Activated CD4-positive, alpha-beta T cell treated with anti-CD3 and anti-CD28 coated beads, Interleukin-2, amount 10 ng/mL, durations not matched to agents 7 days and 5 days (primary cell): Measurements from ENCODE around the gene RAP2A. TPM values are rescaled to one million over a fixed set of nuclear protein-coding genes. Genes with fewer than 3 reads are reported as not detected.

Experiments used
- CTCF ChIA-PET: fragments of 350-600 bp; sonication (Branson Sonifier 250); formaldehyde crosslinking; loops from one replicate; lab custom pipeline; 2021; ENCODE audit warnings: antibody characterized with exemption; lab: Charles Lee
- POLR2A ChIA-PET: fragments of 350-600 bp; sonication (Branson Sonifier 250); formaldehyde crosslinking; loops from one replicate; lab custom pipeline; 2021; ENCODE audit warnings: antibody characterized with exemption; lab: Charles Lee
- DNase-seq: peaks from one replicate; pipeline ENCODE4 v3.0.0-alpha.2; 2020
- H3K27ac Mint-ChIP-seq: one replicate; pipeline ENCODE4 v1.8.0; 2021; ENCODE audit warnings: mild to moderate bottlenecking, moderate library complexity, mixed read lengths
- H3K27me3 Mint-ChIP-seq: one replicate; pipeline ENCODE4 v1.8.0; 2021; ENCODE audit warnings: mixed read lengths
- H3K36me3 Mint-ChIP-seq: one replicate; pipeline ENCODE4 v1.8.0; 2021; ENCODE audit warnings: low read depth, mixed read lengths
- H3K4me1 Mint-ChIP-seq: one replicate; pipeline ENCODE4 v1.8.0; 2021; ENCODE audit warnings: mixed read lengths
- H3K4me3 Mint-ChIP-seq: one replicate; pipeline ENCODE4 v1.8.0; 2021; ENCODE audit warnings: mild to moderate bottlenecking, moderate library complexity, mixed read lengths
- H3K9me3 Mint-ChIP-seq: one replicate; pipeline ENCODE4 v1.8.0; 2021; ENCODE audit warnings: mixed read lengths
- total RNA-seq, 2 experiments: library from RNA; stranded (reverse); gene quantifications; one replicate each; pipeline ENCODE4 v1.2.3, GENCODE V29; 2021

Gene RAP2A
- total RNA-seq = 10 to 100 TPM; 26.3 to 31.0 TPM

GRCh38 chr13:97433727-97434396 is at the start of gene RAP2A:
Gene RAP2A, plus strand, starts transcription at chr13:97434169. Its CDS starts 302 bp downstream, at chr13:97434471.
- no peaks in the 10 kb centered on the region for H3K9me3 Mint-ChIP-seq
- peak within 1 kb of the TSS; percentile 100 for H3K27ac Mint-ChIP-seq
- H3K4me3 Mint-ChIP-seq = peak within 1 kb of the TSS; percentile 99
- POLR2A ChIA-PET = interaction anchor here (0.6 to 1.0 kb wide), 2 partner anchors 81 to 211 kb away, joined by 3 to 4 read pairs; partner anchors contain the start of gene MBNL2
- H3K27me3 Mint-ChIP-seq = peaks cover 3% of the 10 kb centered on the region
- CTCF ChIA-PET = interaction anchor here (0.6 to 1.4 kb wide), 2 partner anchors 14 to 53 kb away, joined by 3 to 4 read pairs; no protein-coding TSS in a partner anchor
- H3K36me3 Mint-ChIP-seq = peaks cover 7% of the 10 kb centered on the region
- H3K4me1 Mint-ChIP-seq = peaks cover 35% of the 10 kb centered on the region
- peak; percentile 90 for DNase-seq

GRCh38 chr13:97384371-97384770 is 49.6 kb upstream of the RAP2A start:
- Mint-ChIP-seq H3K4me3 (no peak overlapping the region), H3K4me1 (peaks cover 12% of the 10 kb centered on the region), H3K36me3 (peaks cover 2% of the 10 kb centered on the region), H3K27ac (no peak overlapping the region), H3K27me3 (no peaks in the 10 kb centered on the region), H3K9me3 (no peaks in the 10 kb centered on the region)
- DNase-seq = no peak
- ChIA-PET POLR2A (no interaction called here), CTCF (no interaction called here)

GRCh38 chr13:97385146-97385545 is 48.8 kb upstream of the RAP2A start:
- H3K27ac Mint-ChIP-seq = no peak overlapping the region
- POLR2A ChIA-PET = no interaction called here
- H3K36me3 Mint-ChIP-seq = peaks cover 2% of the 10 kb centered on the region
- H3K4me1 Mint-ChIP-seq = peaks cover 12% of the 10 kb centered on the region
- H3K9me3 Mint-ChIP-seq = no peaks in the 10 kb centered on the region
- H3K4me3 Mint-ChIP-seq = no peak overlapping the region
- CTCF ChIA-PET = interaction anchor here (0.9 kb wide), 1 partner anchor 275 kb away, joined by 3 read pairs; no protein-coding TSS in a partner anchor
- no peak for DNase-seq
- no peaks in the 10 kb centered on the region for H3K27me3 Mint-ChIP-seq

GRCh38 chr13:97385854-97386253 is 48.1 kb upstream of the RAP2A start:
- Mint-ChIP-seq H3K4me3 (no peak overlapping the region), H3K36me3 (peaks cover 2% of the 10 kb centered on the region), H3K27ac (no peak overlapping the region), H3K27me3 (no peaks in the 10 kb centered on the region), H3K9me3 (no peaks in the 10 kb centered on the region), H3K4me1 (peaks cover 12% of the 10 kb centered on the region)
- DNase-seq = no peak
- POLR2A ChIA-PET = no interaction called here
- CTCF ChIA-PET = interaction anchor here (0.9 kb wide), 1 partner anchor 276 kb away, joined by 3 read pairs; no protein-coding TSS in a partner anchor

- Mint-ChIP-seq H3K27ac (no peak overlapping the region), H3K27me3 (no peaks in the 10 kb centered on the region), H3K4me3 (no peak overlapping the region), H3K36me3 (no peaks in the 10 kb centered on the region), H3K9me3 (no peaks in the 10 kb centered on the region), H3K4me1 (peaks cover 12% of the 10 kb centered on the region)
- POLR2A ChIA-PET = no interaction called here
- CTCF ChIA-PET = no interaction called here
- DNase-seq = peak; percentile 16
Measured at GRCh38 chr13:97386801-97387484, 47.0 kb upstream of the RAP2A start.

- no peaks in the 10 kb centered on the region for H3K27me3 Mint-ChIP-seq
- H3K4me1 Mint-ChIP-seq = peaks cover 12% of the 10 kb centered on the region
- H3K9me3 Mint-ChIP-seq = no peaks in the 10 kb centered on the region
- H3K27ac Mint-ChIP-seq = no peak overlapping the region
- no peaks in the 10 kb centered on the region for H3K36me3 Mint-ChIP-seq
- CTCF ChIA-PET = no interaction called here
- H3K4me3 Mint-ChIP-seq = no peak overlapping the region
- DNase-seq = no peak
- POLR2A ChIA-PET = no interaction called here
Measured at GRCh38 chr13:97387485-97387839, 46.5 kb upstream of the RAP2A start.

- H3K9me3 Mint-ChIP-seq = no peaks in the 10 kb centered on the region
- H3K4me1 Mint-ChIP-seq = peaks cover 12% of the 10 kb centered on the region
- POLR2A ChIA-PET = no interaction called here
- CTCF ChIA-PET = no interaction called here
- no peak overlapping the region for H3K27ac Mint-ChIP-seq
- H3K27me3 Mint-ChIP-seq = no peaks in the 10 kb centered on the region
- H3K4me3 Mint-ChIP-seq = no peak overlapping the region
- no peaks in the 10 kb centered on the region for H3K36me3 Mint-ChIP-seq
- DNase-seq = no peak
Measured at GRCh38 chr13:97387890-97388289, 46.1 kb upstream of the RAP2A start.

GRCh38 chr13:97388373-97388772 is 45.6 kb upstream of the RAP2A start:
- Mint-ChIP-seq H3K4me3 (no peak overlapping the region), H3K9me3 (no peaks in the 10 kb centered on the region)

GRCh38 chr13:97390941-97391600 is 42.9 kb upstream of the RAP2A start:
- ChIA-PET POLR2A (no interaction called here), CTCF (no interaction called here)
- H3K4me1 Mint-ChIP-seq = peaks cover 12% of the 10 kb centered on the region
- H3K9me3 Mint-ChIP-seq = no peaks in the 10 kb centered on the region
- DNase-seq = no peak
- no peaks in the 10 kb centered on the region for H3K27me3 Mint-ChIP-seq
- H3K36me3 Mint-ChIP-seq = no peaks in the 10 kb centered on the region
- no peak overlapping the region for H3K27ac Mint-ChIP-seq
- no peak overlapping the region for H3K4me3 Mint-ChIP-seq

More at GRCh38 chr13:97388373-97388772, 45.6 kb upstream of the RAP2A start:
- H3K27me3 Mint-ChIP-seq = no peaks in the 10 kb centered on the region
- DNase-seq = no peak
- H3K36me3 Mint-ChIP-seq = no peaks in the 10 kb centered on the region
- ChIA-PET CTCF (no interaction called here), POLR2A (no interaction called here)
- peaks cover 12% of the 10 kb centered on the region for H3K4me1 Mint-ChIP-seq
- H3K27ac Mint-ChIP-seq = no peak overlapping the region

GRCh38 chr13:97392020-97392419 is 41.9 kb upstream of the RAP2A start:
- H3K9me3 Mint-ChIP-seq = no peaks in the 10 kb centered on the region
- H3K4me1 Mint-ChIP-seq = peaks cover 6% of the 10 kb centered on the region
- H3K4me3 Mint-ChIP-seq = no peak overlapping the region
- ChIA-PET CTCF (no interaction called here), POLR2A (interaction anchor here (0.6 kb wide), 1 partner anchor 649 kb away, joined by 3 read pairs; no protein-coding TSS in a partner anchor)
- no peak overlapping the region for H3K27ac Mint-ChIP-seq
- H3K36me3 Mint-ChIP-seq = no peaks in the 10 kb centered on the region
- DNase-seq = no peak
- no peaks in the 10 kb centered on the region for H3K27me3 Mint-ChIP-seq

- H3K27me3 Mint-ChIP-seq = no peaks in the 10 kb centered on the region
- no peak overlapping the region for H3K27ac Mint-ChIP-seq
- no peak overlapping the region for H3K4me3 Mint-ChIP-seq
- DNase-seq = no peak
- H3K4me1 Mint-ChIP-seq = no peaks in the 10 kb centered on the region
- no peaks in the 10 kb centered on the region for H3K9me3 Mint-ChIP-seq
- ChIA-PET CTCF (no interaction called here), POLR2A (no interaction called here)
- H3K36me3 Mint-ChIP-seq = no peaks in the 10 kb centered on the region
Measured at GRCh38 chr13:97394542-97394941, 39.4 kb upstream of the RAP2A start.

- ChIA-PET CTCF (interaction anchor here (0.9 to 1.1 kb wide), 2 partner anchors 10 to 286 kb away, joined by 3 read pairs; no protein-coding TSS in a partner anchor), POLR2A (no interaction called here)
- H3K4me3 Mint-ChIP-seq = no peak overlapping the region
- no peaks in the 10 kb centered on the region for H3K36me3 Mint-ChIP-seq
- no peaks in the 10 kb centered on the region for H3K4me1 Mint-ChIP-seq
- no peak for DNase-seq
- H3K27ac Mint-ChIP-seq = no peak overlapping the region
- H3K27me3 Mint-ChIP-seq = no peaks in the 10 kb centered on the region
- H3K9me3 Mint-ChIP-seq = no peaks in the 10 kb centered on the region
Measured at GRCh38 chr13:97395447-97396136, 38.4 kb upstream of the RAP2A start.
